Activated T-cell treated with anti-CD3 and anti-CD28 coated beads, Interleukin-2, amount 50 U/mL, for 24 hours (primary cell): ENCODE data around the gene TMSB10.
"Not testable (repeated sequence)": the region's sequence is repeated elsewhere in the genome, so short reads cannot be mapped to it uniquely, and the experiment has no call there.

Source experiments
- DNase-seq: peaks from one replicate; pipeline ENCODE4 v3.0.0-alpha.2; 2020
- H3K27ac Mint-ChIP-seq: 2 replicates; pipeline ENCODE4 v1.8.0; 2020; ENCODE audit warnings: mild to moderate bottlenecking, mixed read lengths
- H3K27me3 Mint-ChIP-seq: 2 replicates; pipeline ENCODE4 v1.8.0; 2020; ENCODE audit warnings: mixed read lengths
- H3K36me3 Mint-ChIP-seq: 2 replicates; pipeline ENCODE4 v1.8.0; 2020; ENCODE audit warnings: low read depth, mixed read lengths
- H3K4me1 Mint-ChIP-seq: 2 replicates; pipeline ENCODE4 v1.8.0; 2020; ENCODE audit warnings: low read depth, mixed read lengths
- H3K4me3 Mint-ChIP-seq: 2 replicates; pipeline ENCODE4 v1.8.0; 2020; ENCODE audit warnings: mild to moderate bottlenecking, moderate library complexity, mixed read lengths
- H3K9me3 Mint-ChIP-seq: 2 replicates; pipeline ENCODE4 v1.8.0; 2020; ENCODE audit warnings: mixed read lengths

Gene TMSB10

GRCh38 chr2:84905181-84906107, at the start of gene TMSB10:
TMSB10 (plus strand) TSS chr2:84905656.
- Mint-ChIP-seq H3K9me3 (peaks cover 9% of the 10 kb centered on the region), H3K27ac (peak within 1 kb of the TSS; percentile 95), H3K36me3 (peaks cover 42% of the 10 kb centered on the region), H3K4me1 (peaks cover 63% of the 10 kb centered on the region), H3K4me3 (peak within 1 kb of the TSS; percentile 94), H3K27me3 (no peaks in the 10 kb centered on the region)
- DNase-seq: peak; percentile 94

- peak overlapping the region; percentile 40 for H3K4me3 Mint-ChIP-seq
- H3K27me3 Mint-ChIP-seq: no peaks in the 10 kb centered on the region
- peaks cover 93% of the 10 kb centered on the region for H3K4me1 Mint-ChIP-seq
- peak overlapping the region; percentile 80 for H3K27ac Mint-ChIP-seq
- peaks cover 16% of the 10 kb centered on the region for H3K9me3 Mint-ChIP-seq
- peak; percentile 30 for DNase-seq
- H3K36me3 Mint-ChIP-seq: peaks cover 60% of the 10 kb centered on the region
Measured at GRCh38 chr2:84855731-84856130, 49.7 kb upstream of the TMSB10 start.

GRCh38 chr2:84856787-84857186, 48.7 kb upstream of the TMSB10 start:
- no peaks in the 10 kb centered on the region for H3K27me3 Mint-ChIP-seq
- peak; percentile 56 for DNase-seq
- peaks cover 11% of the 10 kb centered on the region for H3K9me3 Mint-ChIP-seq
- H3K27ac Mint-ChIP-seq: peak overlapping the region; percentile 80
- H3K36me3 Mint-ChIP-seq: peaks cover 55% of the 10 kb centered on the region
- H3K4me1 Mint-ChIP-seq: peaks cover 92% of the 10 kb centered on the region
- peak overlapping the region; percentile 21 for H3K4me3 Mint-ChIP-seq

- peaks cover 10% of the 10 kb centered on the region for H3K9me3 Mint-ChIP-seq
- no peaks in the 10 kb centered on the region for H3K27me3 Mint-ChIP-seq
- peaks cover 53% of the 10 kb centered on the region for H3K36me3 Mint-ChIP-seq
- H3K27ac Mint-ChIP-seq: peak overlapping the region; percentile 80
- H3K4me1 Mint-ChIP-seq: peaks cover 92% of the 10 kb centered on the region
- no peak for DNase-seq
- H3K4me3 Mint-ChIP-seq: no peak overlapping the region
Measured at GRCh38 chr2:84857566-84857965, 47.9 kb upstream of the TMSB10 start.

- Mint-ChIP-seq H3K36me3 (peaks cover 51% of the 10 kb centered on the region), H3K9me3 (peaks cover 5% of the 10 kb centered on the region), H3K4me1 (peaks cover 91% of the 10 kb centered on the region), H3K4me3 (no peak overlapping the region), H3K27me3 (no peaks in the 10 kb centered on the region), H3K27ac (peak overlapping the region; percentile 80)
- peak; percentile 24 for DNase-seq
Measured at GRCh38 chr2:84858123-84858522, 47.3 kb upstream of the TMSB10 start.

- peaks cover 48% of the 10 kb centered on the region for H3K36me3 Mint-ChIP-seq
Measured at GRCh38 chr2:84858937-84859336, 46.5 kb upstream of the TMSB10 start.

GRCh38 chr2:84861539-84861938, 43.9 kb upstream of the TMSB10 start:
- no peaks in the 10 kb centered on the region for H3K27me3 Mint-ChIP-seq
- H3K27ac Mint-ChIP-seq: peak overlapping the region; percentile 81
- H3K4me3 Mint-ChIP-seq: peak overlapping the region; percentile 40

More at GRCh38 chr2:84858937-84859336, 46.5 kb upstream of the TMSB10 start:
- Mint-ChIP-seq H3K27me3 (no peaks in the 10 kb centered on the region), H3K9me3 (peaks cover 2% of the 10 kb centered on the region), H3K4me1 (peaks cover 91% of the 10 kb centered on the region), H3K27ac (peak overlapping the region; percentile 80), H3K4me3 (peak overlapping the region; percentile 16)
- DNase-seq: no peak

GRCh38 chr2:84862006-84862405, 43.5 kb upstream of the TMSB10 start:
- Mint-ChIP-seq H3K4me3 (peak overlapping the region; percentile 40), H3K27ac (peak overlapping the region; percentile 81), H3K9me3 (no peaks in the 10 kb centered on the region), H3K27me3 (no peaks in the 10 kb centered on the region), H3K4me1 (peaks cover 91% of the 10 kb centered on the region), H3K36me3 (peaks cover 34% of the 10 kb centered on the region)
- DNase-seq: no peak

More at GRCh38 chr2:84861539-84861938, 43.9 kb upstream of the TMSB10 start:
- Mint-ChIP-seq H3K4me1 (peaks cover 92% of the 10 kb centered on the region), H3K36me3 (peaks cover 37% of the 10 kb centered on the region), H3K9me3 (no peaks in the 10 kb centered on the region)
- DNase-seq: no peak

GRCh38 chr2:84865181-84865783, 40.2 kb upstream of the TMSB10 start:
- Mint-ChIP-seq H3K27me3 (no peaks in the 10 kb centered on the region), H3K4me3 (no peak overlapping the region), H3K36me3 (peaks cover 50% of the 10 kb centered on the region), H3K9me3 (no peaks in the 10 kb centered on the region), H3K4me1 (peaks cover 80% of the 10 kb centered on the region), H3K27ac (peak overlapping the region; percentile 85)
- DNase-seq: peak; percentile 29

GRCh38 chr2:84866122-84866521, 39.3 kb upstream of the TMSB10 start:
- peak overlapping the region; percentile 85 for H3K27ac Mint-ChIP-seq

GRCh38 chr2:84868327-84868726, 37.1 kb upstream of the TMSB10 start:
- not testable (repeated sequence) for DNase-seq, H3K27ac Mint-ChIP-seq, H3K9me3 Mint-ChIP-seq, H3K4me3 Mint-ChIP-seq, H3K27me3 Mint-ChIP-seq
- Mint-ChIP-seq H3K36me3 (peaks cover 50% of the 10 kb centered on the region), H3K4me1 (peaks cover 79% of the 10 kb centered on the region)

More at GRCh38 chr2:84866122-84866521, 39.3 kb upstream of the TMSB10 start:
- Mint-ChIP-seq H3K4me1 (peaks cover 81% of the 10 kb centered on the region), H3K27me3 (no peaks in the 10 kb centered on the region), H3K36me3 (peaks cover 53% of the 10 kb centered on the region), H3K4me3 (no peak overlapping the region), H3K9me3 (no peaks in the 10 kb centered on the region)
- DNase-seq: no peak

GRCh38 chr2:84870306-84870705, 35.1 kb upstream of the TMSB10 start:
- peaks cover 82% of the 10 kb centered on the region for H3K4me1 Mint-ChIP-seq
- H3K36me3 Mint-ChIP-seq: peaks cover 64% of the 10 kb centered on the region
- H3K27ac Mint-ChIP-seq: peak overlapping the region; percentile 66
- H3K9me3 Mint-ChIP-seq: no peaks in the 10 kb centered on the region
- no peak overlapping the region for H3K4me3 Mint-ChIP-seq
- peak; percentile 31 for DNase-seq
- no peaks in the 10 kb centered on the region for H3K27me3 Mint-ChIP-seq

- H3K9me3 Mint-ChIP-seq, H3K4me3 Mint-ChIP-seq, H3K27me3 Mint-ChIP-seq: not testable (repeated sequence)
- Mint-ChIP-seq H3K36me3 (peaks cover 66% of the 10 kb centered on the region), H3K27ac (peak overlapping the region; percentile 75), H3K4me1 (peaks cover 83% of the 10 kb centered on the region)
- DNase-seq: peak; percentile 20
Measured at GRCh38 chr2:84872691-84873090, 32.8 kb upstream of the TMSB10 start.

- no peak for DNase-seq
- Mint-ChIP-seq H3K36me3 (peaks cover 63% of the 10 kb centered on the region), H3K9me3 (no peaks in the 10 kb centered on the region), H3K4me3 (no peak overlapping the region), H3K4me1 (peaks cover 86% of the 10 kb centered on the region), H3K27ac (peak overlapping the region; percentile 56), H3K27me3 (no peaks in the 10 kb centered on the region)
Measured at GRCh38 chr2:84873350-84873749, 32.1 kb upstream of the TMSB10 start.
